ENCODE results near the gene STX1B. TPM values are rescaled to one million over a fixed set of nuclear protein-coding genes. Genes with fewer than 3 reads are reported as not detected.

STX1B gene
- total and polyA plus RNA-seq, 2 donors (not counting 3 experiments of a cell fraction or from before 2014, with no cell fraction given) = 0.11 to 0.14 TPM

DNA sequence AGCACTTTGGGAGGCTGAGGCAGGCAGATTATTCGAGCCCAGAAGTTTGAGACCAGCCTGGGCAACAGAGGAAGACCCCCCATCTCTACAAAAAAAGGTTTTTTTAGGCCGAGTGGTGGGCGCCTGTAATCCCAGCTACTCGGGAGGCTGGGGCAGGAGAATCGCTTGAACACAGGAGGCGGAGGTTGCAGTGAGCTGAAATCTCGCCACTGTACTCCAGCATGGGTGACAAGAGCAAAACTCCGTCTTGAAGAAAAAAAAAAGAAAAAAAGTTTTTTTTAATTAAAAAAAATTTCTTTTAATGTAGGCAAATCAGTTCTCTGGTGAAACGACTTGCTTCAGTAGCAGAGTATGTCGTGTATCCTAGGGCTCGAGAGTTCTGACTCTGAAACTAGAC is 14.5 kb downstream of the STX1B start:
- H3K4me3 ChIP-seq (replicated peaks in 1 of 3; ENCODE audit: insufficient read depth in 1 of 3, low read depth in 1 of 3, low read length in 3 of 3) = no peak overlapping the region
- dilution Hi-C loops (cut with MboI; ENCODE audit: extremely low pct_ligation_motif_present, low sequenced_read_pairs) = no loop called here
- CTCF ChIA-PET = interaction anchor here (1.5 to 1.6 kb wide), 2 partner anchors 10 to 11 kb away, joined by 3 to 5 read pairs; no protein-coding TSS in a partner anchor

More for the DNA sequence above, 14.5 kb downstream of the STX1B start:
- POLR2A ChIA-PET = no interaction called here
- Histone ChIP-seq H2AFZ (ENCODE audit: low read depth, low read length) (peak overlapping the region; percentile 79), H3K9me3 (replicated peaks; ENCODE audit: control insufficient read depth, insufficient read depth, low read length) (no peaks in the 10 kb centered on the region), H3K4me2 (ENCODE audit: insufficient read depth, low read length) (no peak overlapping the region), H3K79me2 (ENCODE audit: control insufficient read depth, insufficient read depth, low read length) (no peaks in the 10 kb centered on the region), H3K36me3 (ENCODE audit: control insufficient read depth in 2 of 2, extremely low read depth in 1 of 2, insufficient read depth in 2 of 2, low read length in 2 of 2) (no peaks in the 10 kb centered on the region), H3K9me1 (replicated peaks; ENCODE audit: control insufficient read depth, extremely low read depth, insufficient read depth, low read length) (no peaks in the 10 kb centered on the region), H3K27me3 (ENCODE audit: control insufficient read depth in 2 of 2, insufficient read depth in 2 of 2, low read length in 2 of 2) (no peaks in the 10 kb centered on the region), H3K27ac (ENCODE audit: insufficient read depth, low read depth, low read length) (no peak overlapping the region), H3K9ac (replicated peaks; ENCODE audit: extremely low read depth, insufficient read depth, low read length) (no peak overlapping the region), H3K4me1 (ENCODE audit: control insufficient read depth, extremely low read depth, insufficient read depth, low read length) (no peaks in the 10 kb centered on the region), H4K20me1 (replicated peaks; ENCODE audit: control insufficient read depth, extremely low read depth, insufficient read depth, low read length) (no peaks in the 10 kb centered on the region)
- TF ChIP-seq, protein P1, sequence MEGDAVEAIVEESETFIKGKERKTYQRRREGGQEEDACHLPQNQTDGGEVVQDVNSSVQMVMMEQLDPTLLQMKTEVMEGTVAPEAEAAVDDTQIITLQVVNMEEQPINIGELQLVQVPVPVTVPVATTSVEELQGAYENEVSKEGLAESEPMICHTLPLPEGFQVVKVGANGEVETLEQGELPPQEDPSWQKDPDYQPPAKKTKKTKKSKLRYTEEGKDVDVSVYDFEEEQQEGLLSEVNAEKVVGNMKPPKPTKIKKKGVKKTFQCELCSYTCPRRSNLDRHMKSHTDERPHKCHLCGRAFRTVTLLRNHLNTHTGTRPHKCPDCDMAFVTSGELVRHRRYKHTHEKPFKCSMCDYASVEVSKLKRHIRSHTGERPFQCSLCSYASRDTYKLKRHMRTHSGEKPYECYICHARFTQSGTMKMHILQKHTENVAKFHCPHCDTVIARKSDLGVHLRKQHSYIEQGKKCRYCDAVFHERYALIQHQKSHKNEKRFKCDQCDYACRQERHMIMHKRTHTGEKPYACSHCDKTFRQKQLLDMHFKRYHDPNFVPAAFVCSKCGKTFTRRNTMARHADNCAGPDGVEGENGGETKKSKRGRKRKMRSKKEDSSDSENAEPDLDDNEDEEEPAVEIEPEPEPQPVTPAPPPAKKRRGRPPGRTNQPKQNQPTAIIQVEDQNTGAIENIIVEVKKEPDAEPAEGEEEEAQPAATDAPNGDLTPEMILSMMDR (IDR thresholded peaks at IDR 0.05; ENCODE audit: extremely low read depth in 1 of 2, insufficient read depth in 1 of 2, low read depth in 1 of 2, low read length in 2 of 2) = no peak
- TF ChIP-seq FOS (IDR thresholded peaks at IDR 0.05; ENCODE audit: borderline replicate concordance, insufficient read depth, low read length) = no peak
- TF ChIP-seq JUN (IDR thresholded peaks at IDR 0.05; ENCODE audit: borderline replicate concordance, insufficient read depth, insufficient read length, low read depth) = no peak
- TF ChIP-seq EZH2 (IDR thresholded peaks at IDR 0.05; ENCODE audit: borderline replicate concordance, low read depth, low read length, severe bottlenecking) = no peak
- TF ChIP-seq, protein P2, sequence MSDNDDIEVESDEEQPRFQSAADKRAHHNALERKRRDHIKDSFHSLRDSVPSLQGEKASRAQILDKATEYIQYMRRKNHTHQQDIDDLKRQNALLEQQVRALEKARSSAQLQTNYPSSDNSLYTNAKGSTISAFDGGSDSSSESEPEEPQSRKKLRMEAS (IDR thresholded peaks at IDR 0.05; ENCODE audit: insufficient read depth, insufficient read length) = no peak
- TF ChIP-seq GATA2 (IDR thresholded peaks at IDR 0.05; ENCODE audit: insufficient read depth, insufficient read length, low read depth, low read length) = no peak
- no peak for TF ChIP-seq MYC (IDR thresholded peaks at IDR 0.05; ENCODE audit: low read depth, low read length)
- TF ChIP-seq POLR2AphosphoS5 (IDR thresholded peaks at IDR 0.05; ENCODE audit: insufficient read depth, low read depth, low read length) = no peak
- no peak for TF ChIP-seq POLR2A (IDR thresholded peaks at IDR 0.05; ENCODE audit: low read depth, low read length)
- no TSS peak for BruUV-seq (replicated peaks)
- DNase-seq (ENCODE audit: low read depth, low spot score) (no peak), FAIRE-seq (no peak)
- intact Hi-C loops (cut with micrococcal nuclease) = loop anchor here (2.0 kb wide), 1 partner anchor 79 kb away; the partner anchor contains the start of genes ZNF646 and ZNF668

All from endothelial cell of umbilical vein (primary cell).